ENCODE results near the gene PHF8.

GRCh38 chrX:53939127-53939526 is 105.1 kb downstream of the PHF8 start:
- TF ChIP-seq TAF1 (IDR thresholded peaks at IDR 0.05; ENCODE audit: borderline replicate concordance, low read depth, low read length) (no peak), POLR2A (IDR thresholded peaks at IDR 0.05; ENCODE audit: low read depth, low read length) (no peak)

Measured in GM12892 (cell line).